CD14-positive monocyte (primary cell): Measurements from ENCODE around the gene TXNRD2. TPM values are rescaled to one million over a fixed set of nuclear protein-coding genes. Genes with fewer than 3 reads are reported as not detected.

Source experiments
- DNase-seq, 3 donors: peaks; one replicate each; pipeline ENCODE4 v3.0.0-alpha.2; 2011 to 2022
- H2AFZ ChIP-seq: 2 replicates; pipeline ENCODE4 v1.6.0; 2012; ENCODE audit warnings: mild to moderate bottlenecking, low read depth, low read length, inconsistent platforms; ENCODE audit not compliant: insufficient read depth, poor library complexity, severe bottlenecking
- H3K27ac ChIP-seq, 2 donors: 1 replicate in 1 of 2; 2 replicates in 1 of 2; pipeline ENCODE4 v1.5.1; 2012 to 2013; ENCODE audit warnings: low read length in 2 of 2, control low read depth in 1 of 2, inconsistent platforms in 1 of 2, low read depth in 1 of 2, mild to moderate bottlenecking in 1 of 2
- H3K27me3 ChIP-seq, 2 donors: one replicate each; pipeline versions ENCODE4 v1.6.0 to v1.6.1; 2011 to 2013; ENCODE audit warnings: low read length in 2 of 2; ENCODE audit not compliant: control insufficient read depth in 2 of 2, insufficient read depth in 2 of 2
- H3K36me3 ChIP-seq, 2 donors: replicated peaks in 1 of 2; 1 replicate in 1 of 2; 2 replicates in 1 of 2; pipeline versions ENCODE4 v1.5.1 to v1.6.1; 2012 to 2013; ENCODE audit warnings: low read length in 2 of 2, control low read depth in 1 of 2, inconsistent platforms in 1 of 2, mild to moderate bottlenecking in 1 of 2; ENCODE audit not compliant: insufficient read depth in 2 of 2, control insufficient read depth in 1 of 2
- H3K4me1 ChIP-seq, 2 donors: 1 replicate in 1 of 2; 2 replicates in 1 of 2; pipeline versions ENCODE4 v1.5.1 to v1.6.1; 2012 to 2013; ENCODE audit warnings: low read length in 2 of 2, control low read depth in 1 of 2, inconsistent platforms in 1 of 2, mild to moderate bottlenecking in 1 of 2, moderate library complexity in 1 of 2; ENCODE audit not compliant: insufficient read depth in 2 of 2, control insufficient read depth in 1 of 2
- H3K4me2 ChIP-seq: replicated peaks from 2 replicates; pipeline ENCODE3; 2012; ENCODE audit warnings: low read length, moderate library complexity, mild to moderate bottlenecking; ENCODE audit not compliant: poor library complexity, severe bottlenecking; ENCODE audit errors: extremely low read depth
- H3K4me3 ChIP-seq, 3 experiments: fragments of 200-600 bp in 1 of 3; sonication (generic) in 1 of 3; replicated peaks in 1 of 3; 1 replicate in 2 of 3; 2 replicates in 1 of 3; pipeline ENCODE4 v1.5.1; 2011 to 2013; ENCODE audit warnings: low read length in 3 of 3, mild to moderate bottlenecking in 3 of 3, control low read depth in 2 of 3, low read depth in 2 of 3, inconsistent platforms in 1 of 3, moderate library complexity in 1 of 3
- H3K79me2 ChIP-seq: 2 replicates; pipeline ENCODE4 v1.6.0; 2012; ENCODE audit warnings: mild to moderate bottlenecking, control low read depth, inconsistent platforms, low read length, moderate library complexity; ENCODE audit not compliant: insufficient read depth
- H3K9ac ChIP-seq: 2 replicates; pipeline ENCODE4 v1.6.0; 2017; ENCODE audit warnings: low read length, mild to moderate bottlenecking; ENCODE audit not compliant: insufficient read depth, poor library complexity, severe bottlenecking
- H3K9me3 ChIP-seq, 2 donors: replicated peaks in 1 of 2; 1 replicate in 1 of 2; 2 replicates in 1 of 2; pipeline versions ENCODE4 v1.5.1 to v1.6.1; 2012 to 2013; ENCODE audit warnings: low read length in 2 of 2, control low read depth in 1 of 2; ENCODE audit not compliant: control insufficient read depth in 1 of 2, insufficient read depth in 1 of 2
- H4K20me1 ChIP-seq: 2 replicates; pipeline ENCODE4 v1.6.0; 2012; ENCODE audit warnings: mild to moderate bottlenecking, low read length, control low read depth, moderate library complexity; ENCODE audit not compliant: insufficient read depth
- H3K27ac Mint-ChIP-seq, 7 donors: one replicate each; pipeline ENCODE4 v1.8.0; 2020; ENCODE audit warnings: mild to moderate bottlenecking in 7 of 7, mixed read lengths in 7 of 7, moderate library complexity in 6 of 7, inconsistent platforms in 2 of 7
- H3K27me3 Mint-ChIP-seq, 3 donors: one replicate each; pipeline ENCODE4 v1.8.0; 2021 to 2022; ENCODE audit warnings: low read depth in 3 of 3, mild to moderate bottlenecking in 3 of 3, mixed read lengths in 3 of 3, moderate library complexity in 3 of 3, inconsistent platforms in 1 of 3
- H3K36me3 Mint-ChIP-seq, 2 donors: one replicate each; pipeline ENCODE4 v1.8.0; 2020; ENCODE audit warnings: mixed read lengths in 2 of 2, inconsistent platforms in 1 of 2, mild to moderate bottlenecking in 1 of 2
- H3K4me1 Mint-ChIP-seq: one replicate; pipeline ENCODE4 v1.8.0; 2020; ENCODE audit warnings: mild to moderate bottlenecking, mixed read lengths
- H3K4me3 Mint-ChIP-seq, 2 donors: one replicate each; pipeline ENCODE4 v1.8.0; 2020; ENCODE audit warnings: mild to moderate bottlenecking in 2 of 2, mixed read lengths in 2 of 2, moderate library complexity in 1 of 2
- H3K9me3 Mint-ChIP-seq, 7 donors: one replicate each; pipeline ENCODE4 v1.8.0; 2020 to 2022; ENCODE audit warnings: mixed read lengths in 7 of 7, mild to moderate bottlenecking in 6 of 7, moderate library complexity in 6 of 7, inconsistent platforms in 2 of 7
- CTCF ChIP-seq: fragments of 200-600 bp; IDR thresholded peaks from one replicate; pipeline ENCODE4 v1.8.0; 2022; ENCODE audit warnings: antibody characterized with exemption, mild to moderate bottlenecking
- WGBS: methylation state at CpG from one replicate; pipeline ENCODE4 v1.1.5; 2013; ENCODE audit warnings: missing lambda C conversion rate; ENCODE audit not compliant: insufficient coverage; 5-methylcytosine and 5-hydroxymethylcytosine counted together
- intact Hi-C, 2 donors: fragments of 100-400 bp; cut with micrococcal nuclease; formaldehyde crosslinking; loops; one replicate each; pipeline versions ENCODE4 v1.15.0 to v1.15.1; 2023
- polyA plus RNA-seq, 3 donors: library from polyadenylated mRNA; depleted of rRNA in 1 of 3; unstranded in 2 of 3; stranded (reverse) in 1 of 3; fragments of 300-500 nt in 2 of 3; fragments of >200 nt in 1 of 3; fragmentation: Illumina TruSeq in 2 of 3; gene quantifications; 1 replicate in 2 of 3; 2 replicates in 1 of 3; pipeline ENCODE4 v1.2.3, GENCODE V29; 2012 to 2021

TXNRD2 gene
- polyA plus RNA-seq, 3 donors = 24.9 to 54.9 (median 30.8) TPM

- WGBS = 95% methylated on average over 7 of the region's 7 CpGs
- Mint-ChIP-seq H3K27ac (peak overlapping the region in 1 of 7 donors; percentile 36), H3K36me3 (peaks cover 60 to 87% of the 10 kb centered on the region in 2 donors), H3K4me1 (no peaks in the 10 kb centered on the region), H3K4me3 (no peak overlapping the region), H3K27me3 (peaks cover 0 to 4% (median 2%) of the 10 kb centered on the region in 3 donors), H3K9me3 (no peaks in the 10 kb centered on the region)
- Histone ChIP-seq H3K4me1 (no peaks in the 10 kb centered on the region), H4K20me1 (peaks cover 6% of the 10 kb centered on the region), H3K27ac (no peak overlapping the region), H3K4me2 (no peak overlapping the region), H3K27me3 (no peaks in the 10 kb centered on the region), H3K9me3 (no peaks in the 10 kb centered on the region), H3K9ac (no peak overlapping the region), H3K4me3 (no peak overlapping the region), H2AFZ (no peak overlapping the region), H3K36me3 (peaks cover 68 to 96% of the 10 kb centered on the region in 2 donors), H3K79me2 (no peaks in the 10 kb centered on the region)
- intact Hi-C loops = no loop called here
- TF ChIP-seq CTCF = no peak
- DNase-seq = no peak
These were observed 39.3 kb downstream of the TXNRD2 start for GRCh38 chr22:19902245-19902715.

- Histone ChIP-seq H3K9me3 (no peaks in the 10 kb centered on the region), H3K4me3 (no peak overlapping the region), H3K27ac (no peak overlapping the region), H3K79me2 (no peaks in the 10 kb centered on the region), H3K36me3 (peaks cover 73 to 99% of the 10 kb centered on the region in 2 donors), H3K9ac (no peak overlapping the region), H3K4me1 (no peaks in the 10 kb centered on the region), H2AFZ (no peak overlapping the region), H3K27me3 (no peaks in the 10 kb centered on the region), H4K20me1 (peaks cover 6% of the 10 kb centered on the region), H3K4me2 (no peak overlapping the region)
- H3K27ac Mint-ChIP-seq = peak overlapping the region in 1 of 7 donors; percentile 36
- no peak for DNase-seq
- H3K36me3 Mint-ChIP-seq = peaks cover 64 to 88% of the 10 kb centered on the region in 2 donors
- peaks cover 0 to 4% (median 2%) of the 10 kb centered on the region in 3 donors for H3K27me3 Mint-ChIP-seq
- TF ChIP-seq CTCF = no peak
- intact Hi-C loops = no loop called here
- 93% methylated on average over 6 of the region's 11 CpGs for WGBS
- no peaks in the 10 kb centered on the region for H3K4me1 Mint-ChIP-seq
- no peaks in the 10 kb centered on the region for H3K9me3 Mint-ChIP-seq
- no peak overlapping the region for H3K4me3 Mint-ChIP-seq
These were observed 39.9 kb downstream of the TXNRD2 start for GRCh38 chr22:19901577-19902244.
